ENCODE results near the gene TMEM127.

TMEM127 gene

DNA sequence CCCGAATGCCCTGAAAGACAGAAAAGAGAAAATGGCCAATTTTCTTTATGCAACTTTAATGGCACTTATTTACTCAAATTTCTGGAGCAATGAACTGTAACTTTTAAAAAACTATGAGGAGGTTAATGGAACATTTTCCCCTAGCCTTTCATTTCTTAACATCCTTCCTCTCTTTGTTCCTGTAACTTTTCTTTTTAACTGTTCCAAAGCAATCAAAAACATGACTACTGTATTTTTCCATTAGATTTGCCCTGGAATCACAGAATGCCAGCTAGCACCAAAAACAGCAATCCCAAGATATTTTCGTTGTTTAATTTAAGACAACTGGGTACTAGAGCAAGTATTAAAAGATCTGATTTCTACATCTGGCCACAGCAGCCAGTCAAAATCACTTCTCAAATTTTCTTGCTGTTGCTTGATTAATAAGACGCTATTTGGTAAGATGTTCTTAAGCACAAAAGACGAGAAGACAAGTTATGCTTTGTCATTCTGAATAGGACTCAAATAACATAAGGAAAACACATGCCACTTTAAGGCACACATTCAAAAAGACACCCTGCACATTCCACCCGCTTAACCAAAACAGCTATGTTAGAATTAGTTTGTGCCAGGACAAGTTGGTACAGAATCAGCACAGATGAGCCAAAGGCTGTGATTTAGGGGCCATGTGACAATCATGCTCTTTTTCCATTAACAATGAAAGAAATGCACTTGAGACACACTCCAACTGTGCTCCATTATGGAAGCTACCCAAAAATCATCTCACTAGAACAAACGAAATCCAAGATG is 60.8 kb downstream of the TMEM127 start:
- peak; percentile 32 for DNase-seq

DNA sequence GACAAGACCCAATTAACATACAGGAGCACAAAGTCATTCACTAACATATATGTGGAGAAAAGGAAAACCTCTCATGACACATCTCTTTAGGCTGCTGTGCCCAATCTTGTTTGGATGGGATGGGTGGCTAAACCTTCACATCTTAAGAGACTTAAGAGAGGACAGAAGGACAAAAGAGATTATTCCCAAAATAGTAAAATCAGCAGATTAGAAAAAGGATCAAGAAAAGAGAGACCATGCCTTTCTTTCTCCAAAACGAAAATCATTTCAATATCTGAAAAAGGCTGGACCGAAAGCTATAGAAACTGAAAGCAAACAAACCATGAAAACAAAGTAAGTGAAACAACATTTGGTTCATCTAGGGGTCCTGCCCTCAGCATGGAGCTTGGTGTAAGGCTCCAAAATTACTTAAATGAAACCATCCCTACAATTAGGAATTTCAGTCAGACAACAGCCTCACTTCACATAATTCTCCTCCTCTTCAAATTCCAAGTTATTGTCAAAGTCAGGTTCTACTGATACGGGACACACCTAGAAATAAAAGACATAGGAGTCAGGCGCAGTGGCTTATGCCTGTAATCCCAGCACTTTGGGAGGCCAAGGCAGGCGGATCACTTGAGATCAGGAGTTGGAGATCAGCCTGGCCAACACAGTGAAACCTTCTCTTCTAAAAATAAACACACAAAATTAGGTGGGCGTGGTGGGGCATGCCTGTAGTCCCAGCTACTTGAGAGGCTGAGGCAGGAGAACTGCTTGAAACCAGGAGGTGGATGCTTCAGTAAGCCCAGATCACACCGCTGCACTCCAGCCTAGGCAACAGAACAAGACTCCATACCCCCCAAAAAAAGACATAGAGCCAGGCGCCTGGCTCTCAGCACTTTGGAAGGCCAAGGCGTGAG is 62.4 kb downstream of the TMEM127 start:
- DNase-seq, result peak; percentile 37

DNA sequence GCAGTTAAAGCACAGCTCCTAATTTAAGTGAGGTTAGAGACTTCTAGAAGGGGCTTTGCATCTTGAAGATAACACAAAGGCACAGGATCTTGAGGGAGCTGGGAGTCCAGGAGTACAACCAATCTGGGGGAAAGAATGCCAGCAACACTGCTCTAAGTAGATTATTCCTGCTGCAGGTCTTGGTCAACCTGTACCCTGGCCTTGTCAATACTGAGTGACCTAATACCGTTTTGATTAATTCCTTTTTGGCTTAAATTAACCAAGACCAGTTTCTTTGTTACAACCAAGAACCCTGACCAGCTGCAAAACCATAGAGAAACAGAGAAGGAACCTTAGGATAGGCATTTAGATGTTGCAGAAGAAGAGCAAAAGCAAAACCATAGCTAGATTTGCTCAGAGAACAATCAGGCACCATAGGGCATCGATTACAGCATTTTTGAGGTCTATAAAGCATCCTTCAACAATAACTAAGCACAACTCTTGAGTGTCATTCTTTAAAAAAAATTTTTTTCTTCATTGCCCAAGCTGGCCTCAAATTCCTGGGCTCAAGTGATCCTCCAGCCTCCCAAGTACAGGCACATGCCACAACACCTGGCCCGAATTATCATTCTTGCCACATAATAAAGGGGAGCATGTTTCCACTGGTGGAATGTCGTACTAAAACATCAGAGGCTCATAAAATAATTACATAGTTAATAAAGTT is 63.5 kb downstream of the TMEM127 start:
- DNase-seq, result no peak

GRCh38 chr2:96201338-96201737 is 64.5 kb downstream of the TMEM127 start:
- DNase-seq, result no peak

DNA sequence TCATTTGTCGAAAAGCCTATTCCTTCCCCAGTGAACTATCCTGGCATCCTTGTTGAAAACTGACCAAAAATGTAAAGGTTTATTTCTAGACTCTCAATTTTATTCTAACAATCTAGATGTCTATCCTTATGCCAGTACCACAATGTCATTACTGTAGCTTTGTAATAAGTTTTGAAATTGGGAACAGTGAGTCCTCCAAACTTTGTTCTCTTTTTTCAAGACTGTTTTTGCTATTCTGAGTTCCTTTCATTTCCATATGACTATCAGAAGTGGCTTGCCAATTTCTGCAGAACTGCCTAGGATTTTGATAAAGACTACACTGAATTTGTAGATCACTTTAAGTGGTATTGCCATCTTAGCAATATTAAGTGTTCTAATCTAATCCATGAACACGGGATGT is 66.9 kb downstream of the TMEM127 start:
- peak; percentile 44 for DNase-seq

Data from suppressor macrophage treated with lipopolysaccharide for 4 hours (primary cell).